ENCODE data around the gene CFAP251.

DNA sequence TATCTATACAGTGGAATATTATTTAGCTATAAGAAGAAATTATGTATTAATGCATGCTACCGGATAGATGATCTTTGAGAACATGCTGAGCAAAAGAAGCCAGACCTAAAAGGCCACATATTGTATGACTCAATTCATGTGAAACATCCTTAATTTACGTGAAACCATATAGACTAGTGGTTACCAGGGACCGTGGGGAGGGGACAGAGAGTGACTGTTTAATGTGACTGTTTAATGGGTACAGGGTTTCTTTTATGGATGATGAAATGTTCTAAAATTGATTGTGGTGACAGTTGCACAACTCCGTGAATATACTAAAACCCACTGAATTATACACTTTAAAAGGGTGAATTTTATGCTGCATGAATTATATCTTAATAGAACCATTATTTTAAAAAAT, 94.7 kb downstream of the CFAP251 start:
- TF ChIP-seq, protein P1, sequence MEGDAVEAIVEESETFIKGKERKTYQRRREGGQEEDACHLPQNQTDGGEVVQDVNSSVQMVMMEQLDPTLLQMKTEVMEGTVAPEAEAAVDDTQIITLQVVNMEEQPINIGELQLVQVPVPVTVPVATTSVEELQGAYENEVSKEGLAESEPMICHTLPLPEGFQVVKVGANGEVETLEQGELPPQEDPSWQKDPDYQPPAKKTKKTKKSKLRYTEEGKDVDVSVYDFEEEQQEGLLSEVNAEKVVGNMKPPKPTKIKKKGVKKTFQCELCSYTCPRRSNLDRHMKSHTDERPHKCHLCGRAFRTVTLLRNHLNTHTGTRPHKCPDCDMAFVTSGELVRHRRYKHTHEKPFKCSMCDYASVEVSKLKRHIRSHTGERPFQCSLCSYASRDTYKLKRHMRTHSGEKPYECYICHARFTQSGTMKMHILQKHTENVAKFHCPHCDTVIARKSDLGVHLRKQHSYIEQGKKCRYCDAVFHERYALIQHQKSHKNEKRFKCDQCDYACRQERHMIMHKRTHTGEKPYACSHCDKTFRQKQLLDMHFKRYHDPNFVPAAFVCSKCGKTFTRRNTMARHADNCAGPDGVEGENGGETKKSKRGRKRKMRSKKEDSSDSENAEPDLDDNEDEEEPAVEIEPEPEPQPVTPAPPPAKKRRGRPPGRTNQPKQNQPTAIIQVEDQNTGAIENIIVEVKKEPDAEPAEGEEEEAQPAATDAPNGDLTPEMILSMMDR (IDR thresholded peaks at IDR 0.05), result no peak
- TF ChIP-seq EP300 (IDR thresholded peaks at IDR 0.05) (no peak), POLR2AphosphoS2 (conservative IDR thresholded peaks at IDR 0.05; ENCODE audit: low read length) (no peak), CBX2 (IDR thresholded peaks at IDR 0.05; ENCODE audit: borderline replicate concordance, low read depth) (no peak), POLR2A (IDR thresholded peaks at IDR 0.05; ENCODE audit: low read length) (no peak), KDM1A (IDR thresholded peaks at IDR 0.05; ENCODE audit: low read depth) (no peak), KDM5A (IDR thresholded peaks at IDR 0.05) (no peak), TP53 (CRISPR knock-in tag; IDR thresholded peaks at IDR 0.05) (no peak)

Data from A549 (cell line).